K562 (cell line): ENCODE results near the gene VTN. TPM values are rescaled to one million over a fixed set of nuclear protein-coding genes. Genes with fewer than 3 reads are reported as not detected.

ENCODE experiments used
- ATAC-seq: fragments of 200-7000 bp; cut with Tn5 transposase; 3 replicates; pipeline ENCODE4 v1.9.1; 2020; ENCODE audit warnings: moderate library complexity
- BruUV-seq: library from RNA; stranded (reverse); fragments of 400-500 nt; replicated peaks from 2 replicates; lab custom pipeline; 2021; lab: Mats Ljungman, UMichigan
- CTCF ChIA-PET: fragments of 300-600 bp; formaldehyde crosslinking; extraction: SDS; loops from one replicate; lab custom pipeline; 2021; ENCODE audit warnings: low intra/inter-chr PET ratio; lab: Yijun Ruan, JAX
- POLR2A ChIA-PET: fragments of 300-600, 350-650 bp; sonication (Branson Sonifier 250); formaldehyde crosslinking; extraction: SDS; loops from one replicate; lab custom pipeline; 2021; ENCODE audit warnings: antibody characterized with exemption, inconsistent platforms; lab: Yijun Ruan, JAX
- DNase-seq, 4 experiments: peaks; one replicate each; pipeline versions ENCODE4 v3.0.0 to v3.0.0-alpha.2; 2011 to 2018; ENCODE audit warnings: low spot score in 3 of 4, mixed read lengths in 3 of 4; ENCODE audit errors: extremely low read depth in 1 of 4
- FAIRE-seq: peaks from 2 replicates; lab custom pipeline; 2011; peaks lifted over from hg19 to GRCh38; lab: Jason Lieb, UNC
- H2AFZ ChIP-seq: 2 replicates; pipeline ENCODE4 v1.6.0; 2011; ENCODE audit warnings: low read depth, low read length, control low read depth, inconsistent platforms
- H3K27ac ChIP-seq: fragments of 200-600 bp; 3 replicates; pipeline ENCODE4 v1.8.0; 2011; ENCODE audit warnings: low read depth, mild to moderate bottlenecking, control low read depth, inconsistent platforms, low read length, moderate library complexity, mixed read lengths; ENCODE audit errors: extremely low read depth
- H3K27me3 ChIP-seq, 2 experiments: fragments of 300-600 bp in 1 of 2; 2 replicates in 1 of 2; 3 replicates in 1 of 2; pipeline versions ENCODE4 v1.6.0 to v1.8.0; 2011; ENCODE audit warnings: inconsistent platforms in 2 of 2, low read length in 2 of 2, mild to moderate bottlenecking in 1 of 2, mixed read lengths in 1 of 2, moderate library complexity in 1 of 2; ENCODE audit not compliant: control insufficient read depth in 2 of 2, insufficient read depth in 2 of 2
- H3K36me3 ChIP-seq: fragments of 300-600 bp; 3 replicates; pipeline ENCODE4 v1.8.0; 2011; ENCODE audit warnings: mild to moderate bottlenecking, low read length, inconsistent platforms; ENCODE audit not compliant: control insufficient read depth, insufficient read depth
- H3K4me1 ChIP-seq, 2 experiments: fragments of 200-600 bp in 1 of 2; replicated peaks in 1 of 2; 2 replicates in 1 of 2; 3 replicates in 1 of 2; pipeline versions ENCODE4 v1.5.1 to v1.8.0; 2011; ENCODE audit warnings: inconsistent platforms in 2 of 2, low read length in 2 of 2, mild to moderate bottlenecking in 1 of 2, mixed read lengths in 1 of 2, moderate library complexity in 1 of 2; ENCODE audit not compliant: control insufficient read depth in 2 of 2, insufficient read depth in 2 of 2
- H3K4me2 ChIP-seq: 2 replicates; pipeline ENCODE4 v1.6.1; 2011; ENCODE audit warnings: low read length, control low read depth, inconsistent platforms, mixed read lengths; ENCODE audit not compliant: insufficient read depth
- H3K4me3 ChIP-seq: fragments of 200-600 bp; sonication (generic), shearing (Covaris generic); 2 replicates; pipeline ENCODE4 v1.5.1; 2016; ENCODE audit warnings: control low read depth, inconsistent platforms
- H3K79me2 ChIP-seq: fragments of 200-600 bp; 3 replicates; pipeline ENCODE4 v1.8.0; 2011; ENCODE audit warnings: low read length, inconsistent platforms; ENCODE audit not compliant: control insufficient read depth, insufficient read depth
- H3K9ac ChIP-seq, 2 experiments: 2 replicates each; pipeline versions ENCODE4 v1.6.0 to v1.6.1; 2011; ENCODE audit warnings: low read depth in 2 of 2, low read length in 2 of 2, control low read depth in 1 of 2, inconsistent platforms in 1 of 2, mild to moderate bottlenecking in 1 of 2, mixed read lengths in 1 of 2; ENCODE audit not compliant: insufficient read depth in 1 of 2
- H3K9me1 ChIP-seq: one replicate; pipeline ENCODE4 v1.6.0; 2011; ENCODE audit warnings: inconsistent platforms, mild to moderate bottlenecking, low read length, moderate library complexity; ENCODE audit not compliant: control insufficient read depth, insufficient read depth
- H3K9me3 ChIP-seq: replicated peaks from 2 replicates; pipeline ENCODE4 v1.5.1; 2011; ENCODE audit warnings: low read depth, low read length, inconsistent platforms; ENCODE audit not compliant: control insufficient read depth, insufficient read depth
- H4K20me1 ChIP-seq: replicated peaks from 2 replicates; pipeline ENCODE4 v1.6.1; 2011; ENCODE audit warnings: low read length, inconsistent platforms, mixed read lengths; ENCODE audit not compliant: control insufficient read depth, insufficient read depth
- ESRRA ChIP-seq: fragments of 450-650 bp; IDR thresholded peaks from 2 replicates; pipeline ENCODE4 v1.6.1; 2014; ENCODE audit warnings: low read depth, mild to moderate bottlenecking, moderate library complexity, borderline replicate concordance
- SPI1 ChIP-seq: IDR thresholded peaks from 2 replicates; pipeline ENCODE4 v1.6.1; 2011; ENCODE audit warnings: low read depth, low read length, control low read depth, borderline replicate concordance
- WGBS: fragments of 100-300 bp; shearing (Covaris generic); methylation state at CpG from one replicate; pipeline ENCODE4 v1.1.6; 2016; ENCODE audit warnings: low coverage, mixed read lengths; ENCODE audit not compliant: insufficient coverage; ENCODE audit errors: missing lambda C conversion rate; 5-methylcytosine and 5-hydroxymethylcytosine counted together
- in situ Hi-C: fragments of 300-500 bp; cut with MboI; formaldehyde crosslinking; loops from 4 replicates; pipeline ENCODE4 v1.15.0; 2018; ENCODE audit warnings: inconsistent platforms, mixed read lengths
- intact Hi-C: fragments of 100-400 bp; cut with micrococcal nuclease; formaldehyde crosslinking; loops from 2 replicates; pipeline ENCODE4 v1.14.2; 2022
- polyA plus RNA-seq, 8 experiments: library from polyadenylated mRNA; depleted of rRNA in 4 of 8; stranded (reverse) in 5 of 8; unstranded in 3 of 8; fragments of >200 nt; fragmentation: Nextera tagmentation in 2 of 8; fragmentation: Illumina TruSeq in 1 of 8; extraction: Ambion mirVana in 2 of 8; extraction: Trizol in 1 of 8; gene quantifications; 2 replicates each; pipeline versions ENCODE4 v1.2.1 to v1.2.3, GENCODE V29; 2011 to 2014; ENCODE audit warnings: inconsistent platforms in 1 of 8, missing spikeins in 1 of 8
- total RNA-seq, 7 experiments: library from RNA; depleted of rRNA in 6 of 7; stranded (reverse); fragments of >200 nt in 6 of 7; fragmentation: Illumina TruSeq in 2 of 7; extraction: Trizol in 2 of 7; gene quantifications; 2 replicates each; pipeline versions ENCODE4 v1.2.1 to v1.2.3, GENCODE V29; 2011 to 2021; ENCODE audit warnings: low replicate concordance in 1 of 7
- TF ChIP-seq, protein P1 (sequence below): sonication (generic); formaldehyde crosslinking; IDR thresholded peaks from 2 replicates; pipeline ENCODE4 v1.8.0; 2023; ENCODE audit warnings: missing genetic modification reagents, mild to moderate bottlenecking, borderline replicate concordance

VTN gene
- total and polyA plus RNA-seq, 9 of the 15 experiments (the other 6 are each of a cell fraction or from before 2014, with no cell fraction given) = 0.13 to 1.0 (median 0.29) TPM; not detected in 1

GRCh38 chr17:28398280-28398981, 28.3 kb upstream of the VTN start:
- in situ Hi-C loops = no loop called here
- H3K9ac ChIP-seq = peak overlapping the region in 1 of 2 experiments; percentile 42; a peak in 2 of 4 replicates
- H3K4me1 ChIP-seq = peaks cover 0 to 3% of the 10 kb centered on the region in 2 experiments; a peak in 4 of 5 replicates
- FAIRE-seq (no peak), ATAC-seq (peak; percentile 42), DNase-seq (peak in 1 of 4 experiments; percentile 20)
- CTCF ChIA-PET = no interaction called here
- no peak overlapping the region for H3K4me3 ChIP-seq
- peaks cover 14% of the 10 kb centered on the region; the same call in 1 of the 3 replicates for H3K36me3 ChIP-seq
- no peaks in the 10 kb centered on the region for H3K27me3 ChIP-seq
- 0 out of 2 replicates have a peak, but pooled peaks cover 8% of the 10 kb centered on the region for H4K20me1 ChIP-seq
- H2AFZ ChIP-seq = no peak overlapping the region
- no peaks in the 10 kb centered on the region for H3K79me2 ChIP-seq
- intact Hi-C loops = no loop called here
- no peak overlapping the region for H3K4me2 ChIP-seq
- no peak overlapping the region for H3K27ac ChIP-seq
- 45% methylated on average over 6 of the region's 6 CpGs for WGBS
- BruUV-seq = no TSS peak
- no peaks in the 10 kb centered on the region for H3K9me3 ChIP-seq
- TF ChIP-seq, protein P1, sequence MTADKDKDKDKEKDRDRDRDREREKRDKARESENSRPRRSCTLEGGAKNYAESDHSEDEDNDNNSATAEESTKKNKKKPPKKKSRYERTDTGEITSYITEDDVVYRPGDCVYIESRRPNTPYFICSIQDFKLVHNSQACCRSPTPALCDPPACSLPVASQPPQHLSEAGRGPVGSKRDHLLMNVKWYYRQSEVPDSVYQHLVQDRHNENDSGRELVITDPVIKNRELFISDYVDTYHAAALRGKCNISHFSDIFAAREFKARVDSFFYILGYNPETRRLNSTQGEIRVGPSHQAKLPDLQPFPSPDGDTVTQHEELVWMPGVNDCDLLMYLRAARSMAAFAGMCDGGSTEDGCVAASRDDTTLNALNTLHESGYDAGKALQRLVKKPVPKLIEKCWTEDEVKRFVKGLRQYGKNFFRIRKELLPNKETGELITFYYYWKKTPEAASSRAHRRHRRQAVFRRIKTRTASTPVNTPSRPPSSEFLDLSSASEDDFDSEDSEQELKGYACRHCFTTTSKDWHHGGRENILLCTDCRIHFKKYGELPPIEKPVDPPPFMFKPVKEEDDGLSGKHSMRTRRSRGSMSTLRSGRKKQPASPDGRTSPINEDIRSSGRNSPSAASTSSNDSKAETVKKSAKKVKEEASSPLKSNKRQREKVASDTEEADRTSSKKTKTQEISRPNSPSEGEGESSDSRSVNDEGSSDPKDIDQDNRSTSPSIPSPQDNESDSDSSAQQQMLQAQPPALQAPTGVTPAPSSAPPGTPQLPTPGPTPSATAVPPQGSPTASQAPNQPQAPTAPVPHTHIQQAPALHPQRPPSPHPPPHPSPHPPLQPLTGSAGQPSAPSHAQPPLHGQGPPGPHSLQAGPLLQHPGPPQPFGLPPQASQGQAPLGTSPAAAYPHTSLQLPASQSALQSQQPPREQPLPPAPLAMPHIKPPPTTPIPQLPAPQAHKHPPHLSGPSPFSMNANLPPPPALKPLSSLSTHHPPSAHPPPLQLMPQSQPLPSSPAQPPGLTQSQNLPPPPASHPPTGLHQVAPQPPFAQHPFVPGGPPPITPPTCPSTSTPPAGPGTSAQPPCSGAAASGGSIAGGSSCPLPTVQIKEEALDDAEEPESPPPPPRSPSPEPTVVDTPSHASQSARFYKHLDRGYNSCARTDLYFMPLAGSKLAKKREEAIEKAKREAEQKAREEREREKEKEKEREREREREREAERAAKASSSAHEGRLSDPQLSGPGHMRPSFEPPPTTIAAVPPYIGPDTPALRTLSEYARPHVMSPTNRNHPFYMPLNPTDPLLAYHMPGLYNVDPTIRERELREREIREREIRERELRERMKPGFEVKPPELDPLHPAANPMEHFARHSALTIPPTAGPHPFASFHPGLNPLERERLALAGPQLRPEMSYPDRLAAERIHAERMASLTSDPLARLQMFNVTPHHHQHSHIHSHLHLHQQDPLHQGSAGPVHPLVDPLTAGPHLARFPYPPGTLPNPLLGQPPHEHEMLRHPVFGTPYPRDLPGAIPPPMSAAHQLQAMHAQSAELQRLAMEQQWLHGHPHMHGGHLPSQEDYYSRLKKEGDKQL (CRISPR knock-in tag) = no peak
- TF ChIP-seq ESRRA (0 out of 2 replicates have a peak, but pooled peaks have one; percentile 25), SPI1 (peak; percentile 63; the same call in 1 of the 2 replicates)
- POLR2A ChIA-PET = interaction anchor here (1.0 to 1.5 kb wide), 3 partner anchors 11 to 153 kb away, joined by 3 to 4 read pairs (median 3); partner anchors contain the start of gene VTN
- peaks cover 3% of the 10 kb centered on the region for H3K9me1 ChIP-seq
